ENCODE results near the gene PLCZ1.
"Not testable (repeated sequence)": the region's sequence is repeated elsewhere in the genome, so short reads cannot be mapped to it uniquely, and the experiment has no call there.

PLCZ1 gene

GRCh38 chr12:18737819-18738218 is at the start of gene PLCZ1, which contains the start of gene CAPZA3:
PLCZ1 (minus strand) TSS chr12:18738012; CDS start chr12:18737371, 641 bp downstream.
CAPZA3 (plus strand) TSS chr12:18738119; CDS start chr12:18738269, 150 bp downstream.
- no peak for DNase-seq

- not testable (repeated sequence) for DNase-seq
Observed at GRCh38 chr12:18785465-18785864, 47.7 kb upstream of the PLCZ1 start.

GRCh38 chr12:18782827-18783226 is 45.0 kb upstream of the PLCZ1 start:
- no peak for DNase-seq

- not testable (repeated sequence) for DNase-seq
Observed at GRCh38 chr12:18766479-18766878, 28.7 kb upstream of the PLCZ1 start.

GRCh38 chr12:18755341-18755740 is 17.5 kb upstream of the PLCZ1 start:
- DNase-seq = no peak

- no peak for DNase-seq
Observed at GRCh38 chr12:18754124-18754707, 16.4 kb upstream of the PLCZ1 start.

- DNase-seq = no peak
Observed at GRCh38 chr12:18753481-18754123, 15.8 kb upstream of the PLCZ1 start.

GRCh38 chr12:18752947-18753346 is 15.1 kb upstream of the PLCZ1 start:
- no peak for DNase-seq

GRCh38 chr12:18752280-18752920 is 14.6 kb upstream of the PLCZ1 start:
- DNase-seq = no peak

- DNase-seq = no peak
Observed at GRCh38 chr12:18751866-18752265, 14.1 kb upstream of the PLCZ1 start.

GRCh38 chr12:18750085-18750484 is 12.3 kb upstream of the PLCZ1 start:
- DNase-seq = no peak

- no peak for DNase-seq
Observed at GRCh38 chr12:18749386-18749957, 11.7 kb upstream of the PLCZ1 start.

- no peak for DNase-seq
Observed at GRCh38 chr12:18747895-18748294, 10.1 kb upstream of the PLCZ1 start.

GRCh38 chr12:18731156-18731555 is 6.7 kb downstream of the PLCZ1 start:
- no peak for DNase-seq

- no peak for DNase-seq
Observed at GRCh38 chr12:18723752-18724151, 14.1 kb downstream of the PLCZ1 start.

- no peak for DNase-seq
Observed at GRCh38 chr12:18721452-18721851, 16.4 kb downstream of the PLCZ1 start.

GRCh38 chr12:18720690-18721089 is 17.1 kb downstream of the PLCZ1 start:
- no peak for DNase-seq

GRCh38 chr12:18719922-18720510 is 17.8 kb downstream of the PLCZ1 start:
- no peak for DNase-seq

GRCh38 chr12:18718462-18718861 is 19.4 kb downstream of the PLCZ1 start:
- no peak for DNase-seq

GRCh38 chr12:18716236-18716635 is 21.6 kb downstream of the PLCZ1 start:
- no peak for DNase-seq

- no peak for DNase-seq
Observed at GRCh38 chr12:18706798-18707197, 31.0 kb downstream of the PLCZ1 start.

GRCh38 chr12:18703911-18704310 is 33.9 kb downstream of the PLCZ1 start:
- DNase-seq = no peak

- no peak for DNase-seq
Observed at GRCh38 chr12:18703321-18703720, 34.5 kb downstream of the PLCZ1 start.

GRCh38 chr12:18700271-18700670 is 37.5 kb downstream of the PLCZ1 start:
- no peak for DNase-seq

All from NCI-H187 (cell line).